ENCODE results near the gene RBM42.
"Not testable (repeated sequence)": the region's sequence is repeated elsewhere in the genome, so short reads cannot be mapped to it uniquely, and the experiment has no call there.

Gene RBM42

DNA sequence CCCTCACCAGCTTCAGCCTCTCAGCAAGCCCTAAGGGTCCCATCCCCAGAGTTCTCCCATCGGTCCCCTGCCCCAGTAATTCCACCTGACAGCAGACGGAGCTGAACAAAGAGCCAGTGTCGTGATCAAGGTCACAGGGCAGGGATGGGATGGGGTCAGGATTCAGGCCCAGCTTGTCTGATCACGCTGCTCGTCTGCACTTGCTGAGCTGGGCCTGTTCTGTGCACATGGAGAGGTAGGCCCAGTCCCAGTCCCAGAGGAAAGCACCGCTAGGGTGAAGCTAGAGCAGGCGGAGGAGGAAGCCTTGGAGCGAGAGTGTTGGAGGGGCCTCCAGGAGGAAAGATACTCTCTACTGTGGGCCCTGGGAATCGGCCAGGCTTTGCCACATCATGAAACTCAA, 7.1 kb upstream of the RBM42 start:
- DNase-seq, result no peak

DNA sequence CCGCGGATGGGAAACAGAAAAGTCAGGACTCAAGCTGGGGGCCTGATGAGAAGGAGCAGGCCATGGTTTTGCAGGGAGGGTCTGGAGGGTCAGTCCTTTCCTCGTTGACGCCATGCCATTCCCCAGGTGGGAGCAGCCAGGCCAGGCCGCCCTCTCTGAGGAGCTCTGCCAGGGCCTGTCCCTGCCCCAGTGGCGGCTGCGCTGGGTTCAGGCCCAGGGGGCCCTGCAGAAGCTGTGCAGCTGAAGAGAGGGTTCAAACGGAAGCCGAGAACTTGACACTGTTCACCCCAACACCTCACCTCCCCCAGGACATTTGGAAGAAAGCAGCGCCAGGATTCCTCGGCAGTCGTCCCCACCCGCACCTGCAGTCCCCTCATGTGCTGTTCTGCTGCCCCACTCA, 6.1 kb upstream of the RBM42 start:
- no peak for DNase-seq

DNA sequence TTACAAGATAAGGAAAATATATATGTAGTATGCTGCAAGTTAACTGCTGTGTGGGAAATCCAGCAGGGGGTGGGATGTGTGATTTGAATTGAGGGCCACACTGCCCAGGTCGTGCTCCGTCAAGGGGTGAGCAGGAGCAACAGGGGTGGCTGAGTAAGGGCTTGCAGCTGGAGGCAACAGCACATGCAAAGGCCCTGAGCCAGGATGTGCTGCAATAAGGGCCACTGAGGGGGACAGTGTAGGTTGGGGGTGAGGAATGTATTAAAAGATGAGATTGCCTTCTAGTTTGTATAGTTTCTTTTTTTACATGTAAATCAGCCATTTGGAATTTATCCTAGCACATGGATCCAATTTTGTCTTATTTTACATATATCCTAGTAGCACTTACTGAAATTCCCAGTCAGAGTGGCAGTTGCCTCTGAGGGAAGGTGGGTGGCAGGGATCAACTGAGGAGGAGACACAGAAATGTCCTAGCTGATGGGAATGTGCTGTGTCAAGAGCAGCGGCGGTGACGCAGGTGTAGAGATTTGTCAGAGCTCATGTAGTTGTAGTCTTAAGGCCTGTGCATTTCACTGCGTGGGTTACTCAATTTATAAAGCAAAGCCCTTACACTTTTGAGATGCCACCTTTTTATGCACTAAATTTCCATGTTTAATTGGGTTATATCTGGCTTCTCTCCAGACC, 5.4 kb upstream of the RBM42 start:
- DNase-seq, result no peak

DNA sequence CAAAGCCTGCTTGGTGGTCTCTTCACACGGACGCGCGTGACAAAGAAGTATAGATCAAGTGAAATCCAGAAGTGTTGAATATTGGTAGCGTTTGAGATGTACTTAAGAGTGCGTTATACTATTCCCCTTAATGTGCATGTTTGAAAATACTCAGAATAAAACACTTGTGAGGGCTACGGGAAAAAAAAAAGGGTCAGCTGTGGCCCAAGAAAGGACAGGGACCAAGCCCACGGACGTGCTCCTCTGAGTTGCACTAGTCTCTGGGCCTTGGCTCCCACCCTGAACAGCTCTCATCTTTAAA, 622 bp upstream of the RBM42 start:
- no peak for DNase-seq

DNA sequence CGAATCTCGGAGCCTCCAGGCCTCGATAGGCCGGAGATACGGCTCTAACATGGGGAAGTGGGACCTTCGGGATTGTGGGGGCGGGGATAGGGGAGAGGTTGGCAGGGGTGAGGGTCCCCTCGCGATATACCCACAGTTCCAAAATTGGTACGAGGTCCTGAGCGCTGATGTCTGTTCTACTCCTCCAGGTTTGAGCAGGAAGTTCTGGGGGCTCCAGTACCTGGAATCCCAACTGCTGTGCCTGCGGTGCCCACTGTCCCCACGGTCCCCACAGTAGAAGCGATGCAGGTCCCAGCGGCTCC, 447 bp downstream of the RBM42 start:
- no peak for DNase-seq

DNA sequence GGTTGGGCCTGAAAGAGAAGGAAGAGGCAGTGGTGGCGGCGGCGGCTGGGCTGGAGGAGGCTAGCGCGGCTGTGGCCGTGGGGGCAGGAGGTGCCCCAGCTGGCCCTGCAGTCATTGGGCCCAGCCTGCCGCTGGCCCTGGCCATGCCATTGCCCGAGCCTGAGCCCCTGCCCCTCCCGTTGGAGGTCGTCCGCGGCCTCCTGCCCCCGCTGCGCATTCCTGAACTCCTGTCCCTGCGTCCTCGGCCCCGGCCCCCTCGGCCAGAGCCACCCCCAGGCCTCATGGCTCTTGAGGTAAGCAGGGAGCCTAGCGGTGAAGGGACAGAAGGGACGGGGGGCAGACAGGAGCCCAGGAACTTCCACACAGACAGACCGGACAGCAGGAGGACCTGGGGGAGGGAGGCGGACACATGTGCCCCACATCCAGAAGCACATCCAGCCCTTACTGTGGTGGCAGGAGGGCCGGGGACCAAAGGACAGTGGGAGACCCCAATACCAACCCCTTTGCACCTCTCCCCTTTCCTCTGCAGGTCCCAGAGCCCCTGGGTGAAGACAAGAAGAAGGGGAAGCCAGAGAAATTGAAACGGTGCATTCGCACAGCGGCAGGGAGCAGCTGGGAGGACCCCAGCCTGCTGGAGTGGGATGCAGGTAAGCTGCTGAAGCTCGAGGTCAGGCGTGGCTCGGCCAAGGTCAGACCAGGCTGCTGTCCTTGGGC, 5.0 kb downstream of the RBM42 start:
- no peak for DNase-seq

DNA sequence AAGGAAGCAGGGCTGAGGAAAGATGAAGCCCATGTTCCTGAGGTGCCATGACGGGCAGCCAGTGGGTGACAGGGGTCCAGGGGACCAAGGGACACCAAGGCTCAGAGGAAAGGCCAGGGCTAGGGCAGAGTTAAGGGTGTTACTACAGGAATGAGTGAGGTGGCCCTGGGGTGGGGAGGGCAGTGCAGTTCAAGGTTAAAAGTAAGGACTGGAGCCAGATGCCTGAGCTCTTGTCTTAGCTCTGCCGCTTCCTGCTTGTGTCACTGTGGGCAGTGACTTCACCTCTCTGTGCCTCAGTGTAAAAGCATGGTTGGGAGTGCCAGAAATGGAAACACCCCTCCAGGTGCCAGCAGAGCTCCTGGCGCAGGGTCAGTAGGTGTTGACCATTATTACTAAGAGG, 7.8 kb downstream of the RBM42 start:
- DNase-seq, result no peak

DNA sequence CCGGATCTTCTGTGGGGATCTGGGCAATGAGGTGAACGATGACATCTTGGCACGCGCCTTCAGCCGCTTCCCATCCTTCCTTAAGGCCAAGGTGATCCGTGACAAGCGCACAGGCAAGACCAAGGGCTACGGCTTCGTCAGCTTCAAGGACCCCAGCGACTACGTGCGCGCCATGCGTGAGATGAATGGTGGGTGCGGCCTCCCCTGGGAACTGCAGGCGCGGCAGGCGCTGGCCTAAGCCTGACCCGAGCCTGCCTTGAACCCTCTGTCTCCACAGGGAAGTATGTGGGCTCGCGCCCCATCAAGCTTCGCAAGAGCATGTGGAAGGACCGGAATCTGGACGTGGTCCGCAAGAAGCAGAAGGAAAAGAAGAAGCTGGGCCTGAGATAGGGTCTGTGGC, 8.3 kb downstream of the RBM42 start:
- no peak for DNase-seq

DNA sequence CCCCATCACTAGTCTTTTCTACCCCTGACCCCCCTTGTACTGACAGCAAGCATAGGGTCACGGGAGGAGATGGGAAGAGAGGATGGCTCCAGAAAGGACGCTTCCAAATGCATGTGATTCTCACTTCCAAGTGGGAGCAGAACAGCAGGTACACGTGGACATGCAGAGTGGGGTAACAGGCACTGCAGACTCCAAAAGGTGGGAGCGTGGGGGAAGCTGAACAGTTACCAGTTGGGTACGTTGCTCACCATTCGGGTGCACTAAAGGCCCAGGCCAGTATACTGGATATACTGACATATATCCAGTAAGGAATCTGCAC, 10.4 kb downstream of the RBM42 start:
- DNase-seq, result no peak

DNA sequence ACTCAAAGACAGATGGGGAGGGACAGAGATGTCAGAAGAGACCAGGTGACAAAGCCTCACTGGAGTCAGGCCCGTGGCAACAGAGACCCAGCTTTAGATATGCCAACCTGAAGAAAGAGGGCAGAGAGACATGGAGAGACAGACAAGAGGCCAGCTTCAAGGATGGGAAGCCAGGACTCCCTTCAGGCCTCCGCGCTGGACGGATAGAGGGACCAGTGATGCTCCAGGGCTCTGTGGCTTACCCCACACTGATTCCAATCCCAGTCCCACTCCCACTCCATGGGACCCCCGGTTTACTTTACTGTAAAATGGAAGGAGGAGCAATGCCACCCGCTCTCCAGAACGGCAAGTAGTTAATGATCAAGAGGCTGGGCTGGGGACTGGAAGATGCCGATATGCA, 11.0 kb downstream of the RBM42 start:
- DNase-seq, result no peak

DNA sequence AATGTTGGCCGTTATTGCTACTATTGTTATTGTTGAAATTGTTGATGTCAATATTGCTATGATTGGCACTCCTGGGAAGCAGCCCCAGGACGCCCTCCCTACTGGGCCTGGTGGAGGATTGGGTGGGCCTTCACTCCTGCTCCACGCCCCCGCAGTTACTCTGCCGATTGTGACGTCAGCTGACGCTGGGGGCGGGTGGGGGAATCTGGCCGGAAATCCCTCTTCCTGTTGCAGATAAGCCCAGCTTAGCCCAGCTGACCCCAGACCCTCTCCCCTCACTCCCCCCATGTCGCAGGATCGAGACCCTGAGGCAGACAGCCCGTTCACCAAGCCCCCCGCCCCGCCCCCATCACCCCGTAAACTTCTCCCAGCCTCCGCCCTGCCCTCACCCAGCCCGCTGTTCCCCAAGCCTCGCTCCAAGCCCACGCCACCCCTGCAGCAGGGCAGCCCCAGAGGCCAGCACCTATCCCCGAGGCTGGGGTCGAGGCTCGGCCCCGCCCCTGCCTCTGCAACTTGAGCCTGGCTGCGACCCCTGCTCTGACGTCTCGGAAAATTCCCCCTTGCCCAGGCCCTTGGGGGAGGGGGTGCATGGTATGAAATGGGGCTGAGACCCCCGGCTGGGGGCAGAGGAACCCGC, 12.8 kb downstream of the RBM42 start, which contains the start of gene ETV2:
Gene ETV2 (plus strand): TSS at position 231 of the 637 bp plus-strand sequence. CDS start 716 bp downstream, outside the sequence.
- DNase-seq, result no peak

DNA sequence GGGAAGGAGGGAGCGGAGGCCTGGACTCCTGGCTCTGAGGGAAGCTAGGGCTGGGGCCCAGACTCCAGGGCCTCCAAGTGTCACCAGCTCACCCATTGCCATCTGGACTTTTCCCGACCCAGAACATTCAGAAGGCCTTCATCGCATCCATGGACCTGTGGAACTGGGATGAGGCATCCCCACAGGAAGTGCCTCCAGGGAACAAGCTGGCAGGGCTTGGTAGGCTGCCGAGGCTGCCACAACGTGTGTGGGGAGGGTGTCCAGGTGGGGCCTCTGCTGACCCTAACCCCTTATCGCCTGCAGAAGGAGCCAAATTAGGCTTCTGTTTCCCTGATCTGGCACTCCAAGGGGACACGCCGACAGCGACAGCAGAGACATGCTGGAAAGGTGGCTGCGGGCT, 13.5 kb downstream of the RBM42 start:
- DNase-seq, result no peak

DNA sequence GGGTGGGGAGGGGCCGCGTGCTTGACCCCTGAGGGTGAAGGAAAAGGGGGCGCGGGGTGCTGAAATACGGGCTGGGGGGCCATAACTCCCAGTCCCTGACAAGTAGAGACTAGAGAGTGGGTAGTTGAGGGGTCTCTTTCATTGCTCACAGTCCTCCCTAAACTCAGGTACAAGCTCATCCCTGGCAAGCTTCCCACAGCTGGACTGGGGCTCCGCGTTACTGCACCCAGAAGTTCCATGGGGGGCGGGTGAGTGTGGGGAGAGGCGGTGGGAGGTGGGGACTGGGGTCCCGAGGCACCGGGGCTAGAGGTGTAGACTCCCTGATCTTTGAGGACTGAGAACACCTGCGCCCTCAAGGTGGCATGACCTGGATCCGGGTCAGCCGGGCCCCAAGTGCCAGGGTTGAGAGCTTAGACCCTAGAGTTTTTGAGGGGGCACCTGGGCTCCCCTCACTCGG, 14.0 kb downstream of the RBM42 start:
- DNase-seq, result no peak

DNA sequence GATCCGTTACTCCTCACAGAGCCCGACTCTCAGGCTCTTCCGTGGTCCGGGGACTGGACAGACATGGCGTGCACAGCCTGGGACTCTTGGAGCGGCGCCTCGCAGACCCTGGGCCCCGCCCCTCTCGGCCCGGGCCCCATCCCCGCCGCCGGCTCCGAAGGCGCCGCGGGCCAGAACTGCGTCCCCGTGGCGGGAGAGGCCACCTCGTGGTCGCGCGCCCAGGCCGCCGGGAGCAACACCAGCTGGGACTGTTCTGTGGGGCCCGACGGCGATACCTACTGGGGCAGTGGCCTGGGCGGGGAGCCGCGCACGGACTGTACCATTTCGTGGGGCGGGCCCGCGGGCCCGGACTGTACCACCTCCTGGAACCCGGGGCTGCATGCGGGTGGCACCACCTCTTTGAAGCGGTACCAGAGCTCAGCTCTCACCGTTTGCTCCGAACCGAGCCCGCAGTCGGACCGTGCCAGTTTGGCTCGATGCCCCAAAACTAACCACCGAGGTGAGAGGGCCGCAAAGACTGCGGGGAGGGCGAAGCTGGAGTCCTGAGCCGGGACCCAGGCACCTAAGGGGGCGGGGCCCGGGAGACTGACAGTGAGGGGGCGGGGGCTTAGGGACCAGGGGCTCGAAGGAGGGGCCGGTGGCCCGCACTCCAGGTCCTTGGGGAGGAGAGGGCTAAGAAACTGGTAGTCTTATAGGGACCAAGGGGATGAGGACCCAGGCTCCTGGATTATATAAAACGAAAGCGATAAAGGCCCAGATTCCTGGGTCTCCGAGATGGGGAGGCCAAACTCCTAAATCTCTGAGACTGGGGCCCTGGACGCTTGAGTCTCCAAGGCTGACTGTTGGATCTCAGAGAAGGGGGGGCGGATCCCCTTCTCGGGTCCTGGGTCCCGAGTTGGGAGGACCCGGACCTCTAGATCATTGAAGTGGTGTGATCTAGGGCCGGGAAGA, 14.7 kb downstream of the RBM42 start:
- peak; percentile 79 for DNase-seq

DNA sequence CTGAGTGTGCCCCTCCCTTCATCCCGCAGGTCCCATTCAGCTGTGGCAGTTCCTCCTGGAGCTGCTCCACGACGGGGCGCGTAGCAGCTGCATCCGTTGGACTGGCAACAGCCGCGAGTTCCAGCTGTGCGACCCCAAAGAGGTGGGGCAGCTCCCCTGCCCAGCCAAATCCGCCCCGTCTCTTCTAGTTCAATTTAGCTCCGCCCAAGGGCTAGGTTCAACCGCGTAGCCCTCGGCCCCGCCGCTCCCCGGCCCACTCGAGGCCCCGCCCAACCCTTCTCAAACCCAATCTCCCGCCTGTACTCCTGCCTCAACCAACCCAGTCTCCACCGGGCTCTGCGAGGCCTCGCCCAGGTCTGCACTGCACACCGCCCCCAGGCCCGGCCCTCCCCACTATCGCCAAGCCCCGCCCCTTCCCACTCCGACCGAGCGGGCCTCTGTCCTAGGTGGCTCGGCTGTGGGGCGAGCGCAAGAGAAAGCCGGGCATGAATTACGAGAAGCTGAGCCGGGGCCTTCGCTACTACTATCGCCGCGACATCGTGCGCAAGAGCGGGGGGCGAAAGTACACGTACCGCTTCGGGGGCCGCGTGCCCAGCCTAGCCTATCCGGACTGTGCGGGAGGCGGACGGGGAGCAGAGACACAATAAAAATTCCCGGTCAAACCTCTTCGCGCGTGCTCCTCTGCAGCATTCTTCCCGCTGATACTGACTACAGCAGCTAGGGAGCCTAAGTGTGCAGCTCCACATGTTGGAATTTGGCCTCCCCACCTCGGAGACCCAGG, 15.6 kb downstream of the RBM42 start:
- peak; percentile 93 to 94 for DNase-seq

DNA sequence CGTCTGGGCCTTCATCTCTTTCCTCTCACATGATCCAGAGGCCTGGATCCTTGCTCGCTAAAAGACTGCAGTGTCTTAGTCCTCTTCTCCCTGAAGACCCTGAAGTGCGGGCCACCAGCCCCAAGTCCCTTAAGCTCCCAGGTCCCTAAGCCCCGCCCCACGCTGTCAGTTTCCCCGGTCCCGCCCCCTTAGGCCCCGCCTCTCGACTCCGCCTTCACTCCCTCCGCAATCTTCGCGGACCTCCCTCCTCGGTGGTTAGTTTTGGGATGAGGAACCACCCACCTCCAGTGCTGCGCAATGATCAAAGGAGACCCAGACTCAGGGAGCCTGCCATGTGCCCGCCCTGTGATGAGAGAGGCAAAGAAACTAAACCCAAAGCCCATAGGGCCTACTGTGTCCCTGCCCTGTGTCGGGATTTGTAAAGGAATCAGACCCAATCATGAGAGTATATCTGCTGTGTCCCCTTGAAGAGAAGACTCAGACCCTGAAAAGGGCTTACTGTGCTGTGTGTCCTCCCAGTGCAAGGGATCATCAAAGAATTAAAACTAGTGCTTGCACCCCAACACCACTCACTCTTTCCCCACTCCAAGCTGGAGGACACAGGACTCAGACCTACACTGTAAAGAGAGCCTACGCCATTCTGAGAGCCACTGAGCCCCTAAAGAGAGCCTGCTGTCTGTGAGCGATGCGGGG, 16.3 kb downstream of the RBM42 start:
- DNase-seq, result peak; percentile 60 to 71

DNA sequence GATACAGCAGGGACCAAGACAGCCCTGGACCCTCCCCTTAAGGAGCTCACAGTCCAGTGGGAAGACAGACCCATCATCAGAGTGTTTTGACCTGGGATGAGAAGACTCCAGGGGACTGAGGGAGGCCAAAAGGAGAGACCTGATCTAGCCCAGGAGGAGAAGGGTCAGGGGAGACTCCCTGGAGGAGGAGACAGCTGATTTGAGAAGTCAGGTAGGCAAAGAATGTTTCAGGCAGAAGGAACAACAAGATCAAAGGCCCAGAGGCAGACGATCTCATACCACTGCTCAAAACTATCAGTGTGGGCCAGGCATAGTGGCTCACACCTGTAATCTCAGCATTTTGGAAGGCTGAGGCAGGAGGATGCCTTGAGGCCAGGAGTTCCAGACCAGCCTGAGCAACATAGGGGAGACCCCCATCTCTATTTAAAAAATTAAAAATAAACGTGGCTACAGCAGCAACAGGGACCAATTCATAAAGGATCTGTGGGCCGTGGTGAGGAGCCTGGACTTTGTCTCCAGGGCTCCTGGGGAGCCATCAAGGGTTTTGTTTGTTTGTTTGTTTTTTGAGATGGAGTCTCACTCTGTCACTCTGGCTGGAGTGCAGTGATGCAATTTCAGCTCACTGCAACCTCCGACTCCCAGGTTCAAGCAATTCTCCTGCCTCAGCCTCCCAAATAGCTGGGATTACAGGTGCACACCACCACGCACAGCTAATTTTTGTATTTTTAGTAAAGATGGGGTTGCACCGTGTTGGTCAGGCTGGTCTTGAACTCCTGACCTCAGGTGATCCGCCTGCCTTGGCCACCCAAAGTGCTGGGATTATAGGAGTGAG, 17.1 kb downstream of the RBM42 start:
- no peak for DNase-seq

DNA sequence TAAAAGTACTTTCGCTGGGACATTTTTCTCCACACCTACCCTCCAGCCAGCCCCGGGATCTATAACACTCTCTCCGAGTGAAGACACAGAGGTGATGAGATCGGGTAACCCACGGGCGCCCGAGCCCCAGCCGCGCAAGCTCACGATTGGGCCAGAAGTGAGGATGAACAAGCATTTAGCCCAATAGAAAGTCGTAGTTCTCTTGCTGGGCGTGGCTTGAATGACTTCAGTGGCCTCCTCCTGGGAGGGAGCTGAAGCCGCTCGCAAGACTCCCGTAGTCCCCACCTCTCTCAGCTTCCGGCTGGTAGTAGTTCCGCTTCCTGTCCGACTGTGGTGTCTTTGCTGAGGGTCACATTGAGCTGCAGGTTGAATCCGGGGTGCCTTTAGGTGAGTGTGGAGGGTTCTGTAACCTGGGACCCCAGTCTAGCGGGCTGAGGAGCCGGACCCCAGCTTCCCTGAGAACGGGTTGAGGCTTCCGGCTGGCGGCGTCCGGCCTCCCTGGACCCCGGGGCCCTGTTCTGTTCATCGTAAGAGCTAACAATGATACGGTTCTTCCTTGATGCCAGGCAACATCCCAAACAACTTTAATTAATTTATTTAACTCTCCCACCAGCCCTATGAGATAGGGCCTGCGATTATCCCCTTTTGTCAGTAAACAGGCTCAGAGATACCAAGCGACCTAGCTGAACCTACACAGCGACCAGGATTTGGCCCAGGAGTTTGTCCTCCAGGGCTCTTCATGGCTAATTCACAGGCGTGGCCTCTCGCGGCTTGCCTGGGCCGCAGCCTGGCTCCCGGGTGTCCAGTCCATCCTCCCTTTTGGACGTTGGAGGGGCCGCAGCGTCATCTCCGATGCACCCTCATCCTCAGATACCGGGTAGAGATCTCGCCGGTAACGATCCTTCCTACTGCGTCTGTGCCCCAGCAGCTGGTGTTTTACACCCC, 19.5 kb downstream of the RBM42 start, which contains the start of gene COX6B1:
Gene COX6B1 (plus strand): TSS at position 307 of the 945 bp plus-strand sequence. CDS start 2,921 bp downstream, outside the sequence.
- peak; percentile 98 for DNase-seq

DNA sequence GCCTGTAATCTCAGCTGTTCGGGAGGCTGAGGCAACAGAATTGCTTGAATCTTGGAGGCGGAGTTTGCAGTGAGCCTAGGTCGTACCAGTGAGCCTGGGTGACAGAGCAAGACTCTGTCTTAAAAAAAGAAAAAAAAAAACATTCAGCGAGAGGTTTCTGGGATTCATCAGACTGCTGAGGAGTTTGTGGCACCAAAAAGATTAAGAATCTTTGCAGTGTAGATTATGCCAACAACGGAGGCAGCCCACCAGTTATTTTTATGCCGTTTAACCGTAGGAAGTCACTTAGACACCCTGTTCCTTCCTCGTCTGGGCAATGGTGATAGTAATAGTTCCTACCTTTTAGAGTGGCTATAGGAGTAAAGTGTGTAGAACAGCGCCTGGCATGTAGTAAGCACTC, 21.7 kb downstream of the RBM42 start:
- no peak for DNase-seq

DNA sequence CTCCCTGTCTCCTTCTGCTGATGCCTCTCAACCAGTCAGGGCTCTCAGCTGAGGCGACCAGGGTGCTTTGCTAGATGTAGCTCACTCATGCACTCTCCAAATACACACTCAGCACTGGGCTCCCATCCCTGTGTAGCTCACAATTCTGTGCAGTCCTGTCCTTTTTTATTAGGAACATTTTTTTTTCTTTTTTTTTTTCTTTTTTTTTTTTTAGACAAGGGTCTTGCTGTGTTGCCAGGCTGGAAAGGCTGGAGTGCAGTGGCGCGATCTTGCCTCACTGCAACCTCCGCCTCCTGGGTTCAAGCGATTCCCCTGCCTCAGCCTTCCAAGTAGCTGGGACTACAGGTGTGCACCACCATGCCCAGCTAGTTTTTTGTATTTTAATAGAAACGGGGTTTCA, 26.0 kb downstream of the RBM42 start:
- not testable (repeated sequence) for DNase-seq

Data from SHP77 (cell line).